ENCODE measurements around the gene LAPTM5.
"Not testable (repeated sequence)": the region's sequence is repeated elsewhere in the genome, so short reads cannot be mapped to it uniquely, and the experiment has no call there.

LAPTM5 gene

DNA sequence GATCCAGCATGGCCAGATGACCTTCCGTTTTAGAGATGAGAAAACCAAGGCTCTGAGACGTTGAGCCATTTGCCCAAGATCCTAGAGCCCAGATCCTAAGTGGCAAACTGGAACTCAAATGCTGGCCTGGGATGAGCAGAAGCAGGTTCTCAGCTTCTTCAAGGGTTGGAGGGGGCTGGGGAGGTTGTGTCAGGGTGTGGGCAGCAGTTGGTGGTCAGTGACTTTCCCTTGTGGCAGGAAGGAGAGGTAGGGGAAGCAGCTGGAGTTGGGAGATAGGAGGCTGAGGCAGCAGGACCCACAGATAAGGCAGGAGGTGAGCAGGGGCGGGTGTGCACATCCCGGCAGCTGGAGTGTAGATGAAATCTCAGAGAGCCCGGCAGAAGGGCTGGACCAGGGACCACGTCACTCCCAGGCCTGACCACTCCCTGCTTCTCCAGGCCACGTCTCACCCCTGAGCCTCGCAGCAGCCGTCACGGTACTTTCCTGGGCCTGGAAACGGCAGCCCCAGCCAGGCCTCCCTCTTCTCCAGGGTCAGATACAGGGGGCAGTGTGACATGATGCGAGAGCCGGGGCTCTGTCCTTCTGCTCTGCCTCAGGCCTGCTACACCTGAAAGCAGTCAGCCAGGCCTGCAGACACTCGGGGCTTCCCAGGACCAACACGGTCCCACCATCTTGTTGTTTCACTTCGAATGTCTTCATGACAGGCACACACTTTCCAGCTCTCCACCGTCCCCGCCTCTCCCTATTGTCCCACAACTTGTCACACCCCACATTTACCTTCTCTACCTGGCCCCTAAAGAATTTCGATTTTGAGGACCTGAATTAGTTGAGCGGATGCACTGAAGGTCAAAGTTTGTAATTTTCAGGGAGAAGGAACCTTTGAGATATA is 11.5 kb upstream of the LAPTM5 start:
- peak; percentile 99 for DNase-seq

DNA sequence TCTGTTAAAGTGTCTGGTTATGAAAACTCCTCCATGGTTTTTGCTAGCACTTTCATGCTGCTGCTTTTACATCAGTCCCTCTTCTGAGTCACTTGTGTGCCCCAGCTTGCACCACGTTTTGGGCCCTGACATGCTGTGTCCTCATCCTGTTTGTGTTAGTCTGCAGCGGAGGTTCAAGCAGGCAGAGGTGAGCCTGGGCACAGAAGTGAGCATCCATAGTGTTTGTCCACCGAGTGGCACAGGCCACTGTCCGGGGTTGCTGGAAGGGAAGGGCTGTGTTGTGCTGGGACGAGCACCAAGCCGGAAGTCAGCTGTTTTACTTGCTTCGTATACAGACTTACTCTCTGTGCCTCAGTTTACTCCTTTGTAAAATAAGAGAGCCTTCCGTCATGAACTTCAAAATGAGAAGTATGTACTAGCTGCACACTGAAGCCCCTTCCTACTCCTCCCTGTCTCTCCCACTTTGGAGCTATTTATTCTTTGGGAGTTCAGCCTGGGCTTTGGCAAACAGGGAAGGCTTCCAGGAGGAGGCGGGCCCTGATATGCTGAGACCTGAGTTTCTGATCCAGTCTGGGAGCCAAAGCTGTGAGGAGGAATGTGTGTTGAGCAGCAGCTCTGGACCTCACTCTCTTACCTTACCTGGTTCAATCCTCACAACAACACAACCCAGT is 10.7 kb upstream of the LAPTM5 start:
- DNase-seq: peak; percentile 62

DNA sequence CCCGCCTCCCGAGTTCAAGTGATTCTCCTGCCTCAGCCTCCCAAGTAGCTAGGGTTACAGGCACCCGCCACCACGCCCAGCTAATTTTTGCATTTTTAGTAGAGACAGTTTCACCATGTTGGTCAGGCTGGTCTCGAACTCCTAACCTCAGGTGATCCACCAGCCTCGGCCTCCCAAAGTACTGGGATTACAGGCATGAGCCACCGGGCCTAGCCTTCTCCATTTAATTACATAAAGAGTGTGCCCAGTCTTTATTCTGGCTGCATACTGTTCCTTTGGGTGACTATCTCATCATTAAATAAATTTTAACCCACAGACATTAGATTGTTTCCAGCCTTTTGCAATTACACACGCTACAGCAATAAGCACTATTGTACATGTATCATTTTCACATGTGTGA is 9.4 kb upstream of the LAPTM5 start:
- DNase-seq: not testable (repeated sequence)

DNA sequence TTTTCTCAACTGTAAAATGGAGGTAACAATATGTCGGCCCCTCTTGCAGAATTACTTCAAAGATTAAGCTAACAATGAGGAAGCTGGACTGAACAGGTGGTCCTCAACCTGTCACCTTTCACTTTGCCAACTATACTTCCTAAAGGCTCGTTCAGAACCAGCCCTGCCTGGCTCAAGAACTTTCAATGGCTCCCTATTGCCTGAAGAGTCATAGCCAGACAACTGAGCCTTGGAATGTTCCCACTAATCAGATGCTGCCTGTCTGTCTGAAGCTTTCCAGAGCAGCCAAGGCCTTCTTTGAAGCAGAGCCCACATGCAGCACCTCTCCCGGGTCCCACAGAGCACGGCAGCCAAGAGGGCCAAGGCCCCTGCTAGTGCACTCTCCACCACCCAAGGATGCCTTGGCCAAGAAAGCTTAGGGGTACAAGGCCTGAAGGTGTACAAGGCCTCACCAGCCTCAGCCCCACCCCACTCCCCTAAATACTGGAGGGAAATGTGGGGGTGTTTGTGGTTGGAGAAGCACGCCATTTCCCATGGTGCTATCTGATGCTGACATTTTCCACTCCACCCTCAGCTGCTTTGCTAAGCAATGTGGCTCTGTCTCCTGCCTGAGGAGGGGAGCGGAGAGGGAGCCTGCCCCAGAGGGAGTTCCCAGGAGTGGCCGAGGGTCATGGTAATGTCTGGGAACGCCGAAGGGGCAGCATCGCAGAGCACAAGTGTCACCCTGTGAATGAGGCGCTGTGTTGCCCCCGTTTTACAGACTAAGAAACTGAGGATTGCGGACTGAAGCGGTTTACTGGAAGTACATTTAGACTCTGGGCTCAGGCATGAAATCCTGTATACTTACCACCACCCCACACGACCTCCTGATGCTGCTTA is 8.2 kb upstream of the LAPTM5 start:
- peak; percentile 81 for DNase-seq

DNA sequence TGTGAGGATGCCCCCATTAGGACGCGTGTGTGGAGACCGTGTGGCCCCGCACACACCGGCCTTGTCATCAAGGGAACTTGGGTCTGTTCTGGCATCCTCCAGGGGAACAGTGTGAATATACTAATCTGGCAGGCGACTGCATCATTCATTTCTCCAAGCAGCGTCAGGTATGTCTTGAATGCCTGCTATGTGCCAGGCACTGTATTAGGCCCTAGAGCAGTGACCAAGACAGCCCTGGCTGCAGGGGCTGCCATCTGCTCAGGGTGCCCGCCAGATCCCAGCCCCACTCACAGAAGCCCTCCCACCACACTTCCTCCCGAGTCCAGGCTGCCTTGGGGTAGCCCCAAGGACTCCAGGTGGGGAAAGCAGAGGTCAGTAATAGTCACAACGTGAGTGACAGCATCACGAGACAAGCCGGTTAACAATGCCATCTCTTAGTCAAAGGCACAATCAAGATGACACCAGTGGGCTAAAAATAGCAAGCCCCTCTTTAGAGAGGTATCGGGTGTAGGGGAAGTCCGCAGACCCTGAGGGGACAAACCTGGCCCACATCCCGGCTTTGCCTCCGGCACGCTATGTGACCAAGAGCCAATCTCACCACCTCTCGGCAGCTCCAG is 7.5 kb upstream of the LAPTM5 start:
- DNase-seq: no peak

DNA sequence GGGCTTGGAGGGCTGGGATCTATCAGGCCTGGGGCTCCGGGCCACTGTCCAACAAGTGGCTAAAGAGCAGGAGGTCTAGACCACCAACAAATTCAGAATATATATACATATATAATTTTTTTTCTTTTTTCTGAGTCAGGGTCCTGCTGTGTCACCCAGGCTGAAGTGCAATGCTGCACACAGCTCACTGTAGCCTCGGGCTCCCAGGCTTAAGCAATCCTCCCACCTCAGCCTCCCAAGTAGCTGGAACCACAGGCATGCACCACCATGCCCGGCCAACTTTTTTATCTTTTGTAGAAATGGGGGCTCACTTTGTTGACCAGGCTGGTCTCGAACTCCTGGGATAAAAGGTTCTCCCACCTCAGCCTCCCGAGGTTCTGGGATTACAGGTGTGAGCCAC is 6.8 kb upstream of the LAPTM5 start:
- DNase-seq: no peak

DNA sequence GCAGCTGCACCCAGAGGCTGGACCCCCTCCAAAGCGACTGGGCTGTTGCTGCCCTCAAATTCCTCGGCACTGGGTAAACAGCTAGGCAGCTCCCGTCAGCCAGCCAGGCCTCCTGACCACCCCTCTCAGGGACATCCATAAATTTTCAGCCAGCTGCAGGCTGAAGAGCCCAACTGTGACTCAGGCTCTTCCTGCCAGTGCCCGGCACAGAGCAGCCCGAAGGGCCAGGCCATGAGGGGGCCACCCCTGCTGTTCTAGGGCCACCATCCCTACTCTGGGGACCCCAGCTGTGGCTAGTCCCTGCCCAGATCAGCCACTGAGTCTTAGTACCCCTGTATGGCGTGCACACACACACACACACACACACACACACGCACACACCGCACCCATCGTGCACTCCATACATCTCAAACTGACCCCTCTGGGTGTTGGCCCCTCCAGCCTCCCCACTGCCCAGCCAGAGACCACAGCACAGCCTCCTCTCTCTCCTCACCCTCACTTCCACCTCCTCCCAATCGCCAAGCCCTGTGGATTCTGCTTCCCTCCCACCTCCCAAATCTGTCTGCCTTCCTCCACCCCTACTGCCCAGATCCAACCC is 6.2 kb upstream of the LAPTM5 start:
- no peak for DNase-seq

DNA sequence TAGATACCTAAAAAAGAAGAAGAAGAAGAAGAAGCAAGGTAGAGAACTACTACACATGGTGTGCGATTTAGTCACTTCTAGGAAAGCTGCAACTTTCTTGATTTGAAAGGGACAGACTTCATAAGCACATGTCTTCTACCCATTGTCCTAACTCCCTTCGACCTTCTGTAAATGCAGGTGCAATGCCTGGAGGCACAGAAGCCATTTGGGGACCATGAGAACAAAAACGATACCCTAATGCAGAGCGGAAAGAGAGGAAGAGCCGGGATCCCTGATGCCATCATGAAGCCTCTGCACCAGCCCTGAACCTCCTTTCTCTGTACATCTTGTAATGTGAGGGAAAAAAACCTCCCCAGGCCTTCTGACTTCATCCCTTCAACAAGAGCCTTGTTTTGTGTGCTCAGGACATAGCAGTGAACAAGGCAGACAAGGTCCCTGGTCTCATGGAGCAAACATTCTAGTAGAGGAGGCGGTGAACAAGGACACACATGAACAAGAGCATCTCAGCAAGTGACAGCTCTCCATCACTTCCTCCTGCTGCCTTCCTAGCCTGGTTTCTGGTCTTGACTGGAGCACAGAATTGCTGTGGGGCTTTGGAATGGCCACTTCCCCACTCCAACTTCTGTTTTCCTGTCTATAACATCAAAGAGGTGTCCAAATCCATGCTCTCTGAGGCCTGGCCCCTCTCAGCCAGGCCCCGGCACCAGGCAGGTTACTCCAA is 5.5 kb upstream of the LAPTM5 start:
- DNase-seq: no peak

DNA sequence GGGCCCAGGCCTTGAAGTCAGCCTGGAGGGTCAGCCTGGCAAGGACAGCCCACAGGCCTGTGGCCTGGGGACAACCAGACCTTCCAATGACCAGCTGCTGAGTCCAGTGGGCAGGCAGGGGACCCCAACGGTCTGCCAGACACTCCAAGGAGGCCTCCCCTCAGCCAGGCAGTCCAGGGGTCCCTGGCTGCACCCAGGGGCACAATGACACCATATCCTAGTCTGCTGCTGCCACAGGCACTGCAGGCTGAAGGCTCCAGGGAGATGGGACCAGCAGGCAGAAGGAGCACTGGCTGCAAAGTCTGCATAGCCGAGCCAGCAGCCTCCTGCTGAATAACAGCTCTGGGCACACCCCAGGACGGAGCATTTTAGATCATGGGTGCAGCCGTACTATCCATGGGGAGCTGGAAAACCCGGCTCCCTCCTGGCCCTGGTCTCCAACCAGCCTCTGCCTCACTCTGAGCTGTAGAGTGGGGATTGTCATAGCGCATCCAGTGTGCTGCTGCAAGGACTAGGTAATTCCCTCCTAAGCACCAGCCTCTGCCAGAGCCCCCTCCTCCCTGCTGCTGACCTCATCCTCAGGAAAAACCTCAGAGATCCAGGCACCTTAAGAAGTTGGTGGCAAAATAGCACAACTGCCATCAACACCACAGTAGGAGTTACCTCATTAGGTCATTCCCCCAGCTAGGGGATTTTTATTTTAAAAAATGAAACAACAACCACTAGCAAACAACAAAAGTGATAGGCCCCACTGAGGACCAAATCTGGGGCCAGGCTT is 4.8 kb upstream of the LAPTM5 start:
- no peak for DNase-seq

DNA sequence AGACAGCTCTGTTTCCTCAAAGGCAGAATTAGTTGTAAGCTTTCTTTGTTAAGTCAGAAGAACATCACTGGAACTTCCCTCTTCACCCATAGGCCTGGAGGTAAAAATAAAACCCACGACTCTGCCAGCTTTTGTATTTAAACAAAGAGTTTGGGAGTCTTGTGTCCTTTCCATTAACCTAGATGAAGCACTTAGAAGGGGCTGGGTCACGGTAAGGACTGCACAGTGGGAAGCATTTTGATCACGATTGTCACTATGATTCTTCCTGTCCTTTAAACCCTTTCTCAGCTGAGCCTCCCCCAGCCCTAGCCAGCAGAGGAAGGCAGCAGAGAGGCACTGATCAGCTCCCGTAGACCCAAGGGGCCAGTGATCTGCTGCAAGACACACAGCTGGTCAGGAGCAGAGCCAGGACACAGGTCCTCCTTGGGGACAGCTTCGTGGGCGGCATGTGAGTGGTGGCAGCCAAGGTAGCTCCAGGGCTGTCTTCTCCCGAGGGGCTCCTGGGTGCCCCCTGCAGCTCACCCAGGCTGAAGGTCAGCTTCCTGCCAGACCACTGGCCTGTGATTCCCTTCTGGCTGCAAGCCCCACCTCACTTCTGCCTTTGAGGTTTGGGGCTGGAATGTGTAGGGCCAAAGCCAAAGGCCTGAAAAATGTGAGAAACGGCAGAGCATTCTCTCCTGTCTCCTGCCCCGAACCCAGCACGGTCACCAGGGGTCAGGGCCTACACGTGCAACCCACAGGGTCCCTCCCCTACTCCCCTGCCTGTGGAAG is 4.0 kb upstream of the LAPTM5 start:
- DNase-seq: peak; percentile 45

DNA sequence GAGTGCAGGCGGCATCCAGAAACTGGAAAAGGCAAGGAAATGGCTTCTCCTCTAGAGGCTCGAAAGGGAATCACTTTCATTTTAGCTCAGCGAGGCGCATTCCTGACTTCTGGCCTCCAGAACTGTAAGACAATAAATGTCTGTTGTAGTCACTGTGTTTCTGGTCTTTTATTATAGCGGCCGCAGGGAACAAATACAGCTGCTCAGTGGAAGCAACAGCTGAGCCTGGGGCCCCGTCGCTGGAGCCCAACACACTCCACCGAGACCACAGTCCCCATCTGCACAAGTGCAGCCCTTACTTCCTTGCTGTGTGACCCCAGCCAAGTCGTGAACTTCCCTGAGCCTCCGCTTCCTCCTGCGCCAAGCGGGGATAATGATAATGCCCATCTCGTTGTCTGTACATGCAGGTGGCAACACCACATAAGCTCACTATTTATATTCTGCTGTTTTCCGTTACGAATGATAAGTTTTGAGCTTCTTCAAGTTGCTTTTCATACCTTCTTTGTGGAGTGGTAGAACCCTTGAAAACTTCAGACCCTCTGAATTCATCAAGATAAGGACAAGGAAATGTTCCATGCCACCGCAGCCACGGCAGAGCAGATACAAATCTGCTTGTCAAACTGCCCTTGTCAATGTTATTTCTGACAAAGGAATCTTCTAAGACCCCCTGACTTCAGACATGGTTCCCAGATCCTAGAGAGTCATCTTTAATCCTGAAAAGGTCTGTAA is 3.2 kb upstream of the LAPTM5 start:
- DNase-seq: peak; percentile 64

DNA sequence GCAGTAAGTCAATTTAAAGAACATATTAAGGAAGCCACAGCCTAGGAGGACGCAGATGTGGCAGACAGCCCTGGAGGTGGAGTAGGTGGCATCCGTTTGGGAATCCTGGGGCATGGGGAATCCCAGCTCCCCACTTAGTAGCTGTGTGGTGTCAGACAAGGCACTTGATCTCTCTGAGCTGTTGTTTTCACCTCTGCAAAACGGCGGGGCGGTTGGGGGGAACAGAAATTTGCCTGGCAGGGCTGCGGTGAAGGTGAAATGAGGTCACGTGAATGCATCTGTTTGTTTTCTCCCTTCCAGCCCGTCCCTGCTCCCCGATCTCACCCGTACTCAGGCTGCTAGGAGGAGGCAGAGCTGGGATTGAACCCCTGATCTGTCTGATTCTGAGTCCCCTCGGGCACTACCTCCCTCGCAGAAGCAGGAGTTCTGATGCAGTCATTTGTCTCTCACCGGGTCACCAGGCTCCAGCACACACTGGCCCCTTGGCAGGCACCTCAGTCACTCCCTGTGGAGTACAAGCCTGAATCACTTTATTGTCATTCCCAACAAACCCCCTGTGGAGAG is 2.2 kb upstream of the LAPTM5 start:
- DNase-seq: no peak

DNA sequence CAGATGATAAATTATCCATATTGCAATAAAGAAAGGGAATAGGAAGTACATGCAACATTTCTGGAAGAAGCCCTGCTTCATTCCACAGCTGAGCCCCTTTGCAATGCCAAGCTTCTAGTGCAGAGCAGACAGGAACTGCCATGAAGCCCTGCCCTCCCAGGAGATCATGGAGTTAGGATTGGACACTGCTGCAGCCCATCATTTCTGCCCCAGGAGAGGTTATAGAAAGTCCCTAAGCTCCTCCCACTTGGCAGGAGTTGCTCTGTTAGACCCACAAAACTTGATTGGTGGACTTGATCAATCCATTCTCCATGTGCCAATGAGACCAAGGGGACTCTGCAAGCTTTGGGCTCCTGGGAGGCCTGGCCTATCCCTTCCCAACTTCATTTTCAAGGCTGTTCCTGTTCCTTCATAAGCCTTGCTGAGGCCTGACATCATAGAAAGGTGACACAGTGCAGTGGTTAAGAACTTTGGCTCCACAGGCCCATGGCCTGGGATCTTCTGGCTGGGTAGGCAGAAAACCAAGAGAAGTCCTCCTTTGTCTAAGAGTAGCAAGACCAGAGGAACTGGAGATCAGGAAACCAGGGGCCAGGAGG is 1.3 kb upstream of the LAPTM5 start:
- DNase-seq: peak; percentile 94

DNA sequence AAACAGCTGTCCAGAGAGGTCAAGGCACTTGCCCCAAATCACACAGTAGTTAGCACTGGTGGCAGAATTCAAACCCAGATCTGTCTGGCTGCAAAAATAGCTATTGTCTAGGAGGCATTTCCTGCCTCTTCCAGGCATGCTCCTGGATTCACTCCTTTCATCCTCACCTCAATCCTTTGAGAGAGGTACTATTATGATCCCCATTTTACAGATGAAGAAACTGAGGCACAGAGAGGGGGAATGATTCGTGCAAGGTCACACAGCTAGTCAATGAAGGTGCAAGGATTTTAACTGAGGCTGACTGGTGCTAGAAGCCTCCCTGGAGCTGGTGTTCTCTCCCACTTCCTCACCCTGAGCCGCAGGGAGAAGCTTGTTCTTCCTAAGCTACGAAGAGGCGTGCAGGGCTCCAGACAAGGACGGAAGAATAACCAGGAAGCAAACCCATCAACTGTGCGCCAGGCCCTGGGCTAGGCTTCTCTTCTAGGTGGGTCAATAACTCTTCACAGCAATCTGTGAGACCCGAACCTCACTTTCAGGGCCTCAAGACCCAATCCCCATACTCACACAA is 631 bp upstream of the LAPTM5 start:
- DNase-seq: no peak

DNA sequence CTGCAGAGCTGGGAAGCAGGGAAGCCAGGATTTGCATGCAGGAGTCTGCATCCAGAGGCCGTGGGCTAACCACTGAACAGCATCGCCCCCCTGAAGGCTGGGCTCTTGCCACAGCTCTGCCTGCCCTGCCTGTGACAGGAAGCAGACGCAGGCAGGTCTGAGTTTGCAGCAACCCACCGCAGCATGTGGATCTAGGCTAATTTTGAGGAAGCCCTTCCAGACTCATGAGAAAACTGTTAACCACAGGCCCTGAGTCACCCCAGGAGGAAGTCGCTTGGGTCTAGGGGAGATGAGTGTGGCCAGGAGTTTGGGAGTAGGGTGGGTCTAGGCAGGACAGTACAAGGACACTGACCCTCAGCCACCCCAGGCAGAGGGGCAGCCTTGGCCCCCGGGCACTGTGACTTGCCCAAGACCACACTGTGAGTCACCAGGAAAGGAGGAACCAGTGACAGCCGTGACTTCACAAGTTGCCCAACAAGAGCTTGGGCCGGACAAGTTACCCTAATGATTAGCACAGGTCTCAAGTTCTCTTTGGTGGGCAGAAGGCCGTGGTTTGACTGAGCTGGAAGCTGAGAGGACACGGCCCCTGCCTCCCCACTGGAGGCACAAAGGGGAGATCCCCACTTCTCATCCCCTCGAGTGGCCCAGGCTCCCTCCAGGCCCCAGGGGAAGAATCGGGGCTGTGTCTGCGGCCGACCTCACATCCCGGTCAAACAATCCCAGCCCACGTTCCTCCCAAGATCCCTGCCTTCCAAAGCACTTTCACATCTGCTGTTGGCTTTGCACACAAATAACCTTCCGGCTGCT is 826 bp downstream of the LAPTM5 start:
- peak; percentile 83 for DNase-seq

DNA sequence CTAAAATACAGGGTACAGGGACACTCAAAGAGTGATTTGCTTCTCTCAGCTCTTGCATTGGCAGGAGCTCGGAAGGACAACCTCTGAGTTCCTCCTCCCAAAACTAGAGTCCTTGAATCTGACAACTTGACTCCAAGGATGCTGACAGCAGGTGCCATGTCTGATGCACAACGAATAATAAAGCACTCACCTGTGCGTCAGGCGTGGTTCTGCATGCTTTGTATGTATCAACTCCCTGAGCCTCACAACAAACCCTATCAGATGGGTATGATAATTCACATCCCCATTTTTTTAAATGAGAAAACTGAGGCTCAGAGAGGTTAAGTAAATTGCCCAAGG is 1.4 kb downstream of the LAPTM5 start:
- no peak for DNase-seq

DNA sequence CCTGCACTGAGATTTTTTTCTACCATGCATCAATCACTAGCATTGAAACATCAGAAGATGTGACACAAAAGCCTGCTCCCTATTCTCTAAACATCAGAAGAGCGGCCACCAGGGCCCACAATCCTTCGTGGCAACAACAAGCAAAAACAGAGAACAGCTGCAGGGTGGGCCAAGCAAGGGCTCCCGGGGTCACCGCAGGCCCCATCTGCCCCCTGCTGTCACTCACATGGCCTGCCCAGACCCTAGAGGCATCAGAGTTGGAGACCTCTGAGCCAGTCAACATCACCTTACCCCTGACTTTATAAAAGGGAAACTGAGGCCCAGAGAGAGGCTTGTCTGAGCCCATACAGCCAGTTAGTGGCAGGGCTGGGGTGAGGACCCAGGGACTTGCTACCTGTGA is 1.8 kb downstream of the LAPTM5 start:
- DNase-seq: no peak

DNA sequence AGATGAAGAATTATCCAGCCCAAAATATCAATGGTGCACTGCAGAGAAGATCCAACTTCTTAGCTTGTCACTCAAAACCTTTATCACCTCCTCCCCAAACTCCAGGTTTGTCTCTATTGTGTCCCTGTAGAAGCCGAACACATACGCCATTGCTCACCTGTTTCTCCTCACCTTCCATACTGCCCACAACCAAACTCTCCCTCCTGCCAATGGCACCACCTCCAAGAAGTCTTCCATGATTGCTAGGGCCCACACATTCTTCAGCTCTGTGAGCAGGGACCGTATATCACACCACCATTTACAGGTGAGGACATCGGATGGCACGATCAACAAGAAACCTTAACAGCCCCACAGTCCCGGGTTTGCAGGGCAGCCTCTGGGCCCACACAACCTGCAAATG is 2.2 kb downstream of the LAPTM5 start:
- no peak for DNase-seq
